Esophagus mucosa (tissue), 1 donor: ENCODE data around the gene SHISA4. TPM values are rescaled to one million over a fixed set of nuclear protein-coding genes. Genes with fewer than 3 reads are reported as not detected.
"Not testable (repeated sequence)": the region's sequence is repeated elsewhere in the genome, so short reads cannot be mapped to it uniquely, and the experiment has no call there.

ENCODE experiments used
- ATAC-seq: fragments of 200-7000 bp; cut with Tn5 transposase; one replicate; pipeline ENCODE4 v1.9.1; 2020
- total RNA-seq: library from RNA; stranded (reverse); gene quantifications from one replicate; pipeline ENCODE4 v1.2.4, GENCODE V29; 2023
- donor health status: DM: yes; HTN: yes; CAD: no.

Gene SHISA4, protein sequence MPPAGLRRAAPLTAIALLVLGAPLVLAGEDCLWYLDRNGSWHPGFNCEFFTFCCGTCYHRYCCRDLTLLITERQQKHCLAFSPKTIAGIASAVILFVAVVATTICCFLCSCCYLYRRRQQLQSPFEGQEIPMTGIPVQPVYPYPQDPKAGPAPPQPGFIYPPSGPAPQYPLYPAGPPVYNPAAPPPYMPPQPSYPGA
- total RNA-seq, result 1.2 TPM

DNA sequence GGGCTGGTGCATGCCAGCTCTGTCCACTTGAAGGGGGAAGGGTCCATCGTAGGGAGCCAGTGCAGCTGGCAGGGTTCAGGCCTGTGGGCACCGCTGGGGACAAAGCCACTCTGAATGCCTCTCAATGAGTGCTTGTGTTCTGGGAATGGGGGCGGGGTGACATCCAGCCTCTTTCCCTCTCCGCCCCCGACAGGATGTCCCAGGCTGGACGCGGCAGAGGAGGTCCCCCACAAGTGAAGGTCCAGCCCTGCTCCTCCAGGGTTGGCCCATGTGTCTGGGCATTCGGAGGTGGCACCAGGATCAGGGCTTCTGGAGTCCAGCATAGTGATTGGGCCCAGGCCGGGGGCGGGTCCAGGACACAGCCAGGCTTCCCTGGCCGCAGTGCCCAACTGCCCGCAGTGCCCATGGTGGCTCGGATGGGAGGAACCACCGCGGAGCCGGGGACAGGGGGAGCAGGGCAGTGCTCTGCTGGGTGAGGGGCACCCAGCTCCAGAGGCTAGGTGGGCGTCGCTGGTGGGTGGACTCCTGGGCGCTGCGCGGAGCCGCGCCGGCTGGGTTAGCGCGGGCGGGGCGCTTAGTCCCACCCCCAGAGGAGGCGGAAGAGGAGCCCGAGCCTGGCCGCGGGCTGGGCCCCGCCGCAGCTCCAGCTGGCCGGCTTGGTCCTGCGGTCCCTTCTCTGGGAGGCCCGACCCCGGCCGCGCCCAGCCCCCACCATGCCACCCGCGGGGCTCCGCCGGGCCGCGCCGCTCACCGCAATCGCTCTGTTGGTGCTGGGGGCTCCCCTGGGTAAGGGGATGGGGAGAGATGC lies at the start of gene SHISA4:
Gene SHISA4 (plus strand): TSS at position 617 of the 808 bp plus-strand sequence. CDS start 97 bp downstream, at position 714.
- peak; percentile 54 for ATAC-seq

DNA sequence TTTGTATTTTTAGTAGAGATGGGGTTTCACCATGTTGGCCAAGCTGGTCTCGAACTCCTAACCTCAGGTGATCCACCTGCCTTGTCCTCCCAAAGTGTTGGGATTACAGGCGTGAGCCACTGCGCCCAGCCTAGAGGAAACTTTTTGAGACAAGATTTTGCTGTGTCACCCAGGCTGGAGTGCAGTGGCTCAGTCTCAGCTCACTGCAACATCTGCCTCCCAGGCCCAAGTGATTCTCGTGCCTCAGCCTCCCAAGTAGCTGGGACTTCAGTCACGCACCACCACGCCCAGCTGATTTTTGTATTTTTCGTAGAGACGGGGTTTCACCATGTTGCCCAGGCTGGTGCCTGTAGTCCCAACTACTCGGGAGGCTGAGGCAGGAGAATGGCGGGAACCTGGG lies 49.6 kb upstream of the SHISA4 start:
- not testable (repeated sequence) for ATAC-seq

DNA sequence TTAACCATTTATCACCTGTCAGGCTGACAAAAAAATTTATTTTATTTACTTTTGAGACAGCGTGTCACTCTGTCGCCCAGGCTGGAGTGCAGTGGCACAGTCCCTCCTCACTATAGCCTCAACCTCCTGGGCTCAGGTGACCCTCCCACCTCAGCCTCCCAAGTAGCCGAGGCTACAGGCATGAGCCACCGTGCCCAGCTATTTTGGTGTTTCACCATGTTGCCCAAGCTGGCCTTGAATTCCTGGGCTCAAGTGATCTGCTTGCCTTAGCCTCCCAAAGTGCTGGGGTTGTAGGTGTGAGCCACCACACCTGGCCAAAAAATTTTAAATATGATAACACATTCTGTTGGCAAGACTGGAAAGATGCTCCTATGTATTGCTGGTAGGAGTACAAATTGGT lies 48.6 kb upstream of the SHISA4 start:
- ATAC-seq, result no peak

DNA sequence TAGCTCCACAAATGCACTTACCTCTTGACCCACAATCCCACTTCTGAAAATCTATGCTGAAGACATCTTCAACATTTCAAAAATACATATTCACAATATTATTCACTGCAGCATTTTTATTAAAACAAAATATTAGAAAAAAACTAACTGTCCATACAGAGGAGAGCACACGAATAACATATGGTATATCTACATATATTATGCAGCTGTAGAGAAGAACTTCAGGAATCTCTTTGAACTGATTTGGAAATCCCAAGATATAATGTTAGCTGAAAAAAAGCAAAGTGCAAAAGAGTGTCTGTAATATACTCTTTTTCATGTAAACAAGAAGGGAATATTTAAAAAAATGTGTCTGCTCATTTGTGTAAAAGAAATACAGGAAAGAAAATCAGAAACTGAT lies 48.2 kb upstream of the SHISA4 start:
- ATAC-seq, result no peak

DNA sequence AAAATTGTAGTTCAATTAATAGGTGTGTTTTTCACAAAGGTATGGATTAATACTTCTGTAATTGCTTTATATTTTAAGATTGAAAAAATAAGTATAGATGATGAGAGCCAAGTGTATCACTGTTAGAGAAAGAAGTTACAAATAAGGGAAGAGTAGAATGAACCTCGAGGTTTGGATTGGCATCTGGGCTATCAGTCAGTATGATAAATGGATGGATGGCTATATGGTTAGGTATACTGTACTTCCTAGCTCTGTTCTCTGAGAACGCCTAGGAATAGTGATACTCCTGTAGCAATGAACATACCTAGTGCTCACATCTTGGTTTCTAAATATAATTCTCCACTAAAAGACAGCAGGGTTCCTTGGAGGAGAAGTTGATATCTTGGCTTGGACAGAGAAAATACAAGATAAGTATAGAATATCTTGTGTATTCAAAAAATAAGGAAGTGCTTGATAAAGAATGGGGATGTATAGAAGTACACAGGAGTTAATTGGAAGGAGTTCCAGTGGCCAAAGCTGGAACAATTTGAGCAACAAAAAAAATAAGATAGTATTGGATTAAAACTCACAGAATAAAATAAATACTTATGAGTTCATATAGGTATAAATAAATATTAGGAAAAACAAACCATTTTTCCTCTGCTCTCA lies 47.3 kb upstream of the SHISA4 start:
- ATAC-seq, result no peak

DNA sequence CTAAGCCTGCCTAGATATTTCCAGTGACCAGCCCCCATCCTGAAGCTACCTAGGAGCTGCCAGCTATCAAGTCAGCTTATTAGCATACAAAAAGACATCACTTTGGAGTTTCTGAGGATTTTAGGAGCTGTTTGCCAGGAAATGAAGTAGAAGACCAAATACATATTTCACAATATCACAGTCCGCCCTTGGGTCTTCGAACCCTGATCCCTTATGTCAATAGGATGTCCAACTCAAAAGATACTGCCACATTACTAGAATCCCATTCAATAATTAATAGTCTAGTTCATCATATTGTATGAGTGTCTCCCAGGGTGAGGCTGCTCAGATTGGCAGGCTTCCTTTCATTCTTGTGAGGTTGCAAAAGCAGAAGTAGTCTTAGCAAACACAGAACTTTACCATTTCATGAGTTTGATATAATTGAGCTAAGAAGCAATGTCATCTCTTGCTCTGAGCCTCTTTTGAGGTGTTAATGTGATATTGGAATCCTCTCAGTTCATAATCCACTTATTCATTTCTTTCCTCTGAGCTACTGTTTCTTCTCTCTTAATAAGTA lies 46.1 kb upstream of the SHISA4 start:
- no peak for ATAC-seq

DNA sequence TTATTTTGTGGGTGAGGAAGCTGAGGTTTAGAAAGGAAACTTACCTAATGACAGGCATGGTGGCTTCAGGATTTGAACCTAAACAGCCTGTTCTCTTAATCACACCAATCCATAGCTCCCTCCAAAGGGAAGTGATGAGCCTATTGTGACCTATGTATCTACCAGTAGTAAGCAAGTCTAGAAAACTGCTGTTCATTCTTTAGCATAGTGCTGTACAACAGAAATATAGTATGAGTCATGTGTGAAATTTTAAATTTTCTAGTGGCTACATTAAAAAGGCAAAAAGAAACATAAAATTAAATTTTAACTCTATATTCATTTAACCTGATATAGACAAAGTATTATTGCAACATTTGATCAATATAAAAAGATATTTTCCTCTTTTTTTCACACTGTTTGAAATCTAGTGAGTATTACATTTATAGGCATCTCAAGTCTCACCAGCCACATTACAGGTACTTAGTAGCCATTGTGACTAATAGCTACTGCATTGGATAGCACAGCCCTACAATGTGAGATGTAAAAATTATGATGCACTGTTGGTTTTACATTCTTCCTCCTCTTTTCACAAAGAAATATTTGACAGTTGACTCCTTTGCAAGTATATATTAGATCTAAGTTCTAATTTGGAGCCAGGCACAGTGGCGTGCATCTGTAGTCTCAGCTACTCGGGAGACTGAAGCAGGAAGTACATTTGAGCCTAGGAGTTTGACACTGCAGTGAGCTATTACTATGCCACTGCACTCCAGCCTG lies 43.2 kb upstream of the SHISA4 start:
- ATAC-seq, result no peak

DNA sequence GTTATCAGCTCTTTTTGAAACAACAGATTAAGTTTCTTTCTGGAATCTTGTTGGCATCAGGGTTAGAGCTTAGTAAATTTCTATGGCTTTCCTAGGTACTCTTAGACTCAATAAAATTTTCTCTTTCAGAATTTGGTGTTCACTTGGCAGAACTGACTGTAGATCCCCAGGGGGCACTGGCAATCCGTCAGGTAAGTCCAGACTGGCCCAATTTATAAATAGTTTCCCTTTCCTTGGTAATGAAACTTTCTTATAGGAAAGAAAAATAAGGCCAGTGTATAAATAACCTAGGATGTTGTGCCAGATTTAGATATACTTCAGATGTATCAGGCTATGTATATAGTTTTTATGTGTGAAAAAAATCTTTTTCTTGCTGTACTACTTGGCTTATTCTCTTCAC lies 41.5 kb upstream of the SHISA4 start:
- ATAC-seq, result no peak

DNA sequence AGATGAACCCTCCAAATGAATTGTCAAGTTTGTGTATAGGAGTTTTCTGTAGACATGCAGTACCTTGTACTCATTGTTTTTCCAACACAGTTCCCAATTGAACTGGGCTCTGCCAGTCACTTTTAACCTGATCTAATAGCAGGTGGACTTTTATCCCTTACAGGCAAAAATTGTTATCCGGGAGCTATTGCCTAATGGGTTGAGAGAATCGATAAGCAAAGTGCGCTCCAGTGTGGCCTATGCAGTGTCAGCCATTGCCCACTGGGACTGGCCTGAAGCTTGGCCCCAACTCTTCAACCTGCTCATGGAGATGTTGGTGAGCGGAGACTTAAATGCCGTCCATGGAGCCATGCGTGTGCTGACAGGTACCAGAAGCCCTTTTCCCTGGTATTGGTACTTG lies 40.5 kb upstream of the SHISA4 start:
- no peak for ATAC-seq

DNA sequence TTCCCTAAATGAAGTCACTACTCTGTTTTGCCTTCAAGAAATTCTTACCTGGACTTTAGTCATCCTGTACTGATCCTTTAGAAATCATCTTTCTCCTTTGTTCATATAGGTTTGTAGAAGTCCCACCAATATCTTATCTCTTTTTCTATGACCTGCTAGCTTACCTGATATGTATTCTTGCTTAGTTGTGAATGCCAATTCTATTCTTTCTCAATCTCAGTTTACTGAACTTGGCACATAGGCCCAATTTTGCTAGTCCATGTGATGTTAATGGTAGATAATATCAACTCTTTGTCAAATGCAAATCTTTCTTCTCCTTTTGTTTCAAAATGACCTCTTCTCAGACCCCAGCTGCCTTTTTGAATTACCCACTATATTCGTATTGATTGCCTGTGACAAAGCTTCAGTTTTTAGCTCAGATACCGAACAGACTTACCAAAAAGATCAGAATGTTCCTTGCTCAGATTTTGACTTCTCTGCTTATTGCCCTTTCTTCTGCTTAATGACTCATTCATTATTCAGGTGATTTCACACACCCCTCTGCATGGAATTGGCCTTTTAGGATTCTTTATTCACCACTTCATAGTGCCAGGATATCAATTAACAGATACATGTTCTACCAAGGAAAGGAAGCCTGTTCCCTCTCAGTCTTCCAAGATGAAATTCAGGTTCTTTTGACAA lies 39.2 kb upstream of the SHISA4 start:
- no peak for ATAC-seq

DNA sequence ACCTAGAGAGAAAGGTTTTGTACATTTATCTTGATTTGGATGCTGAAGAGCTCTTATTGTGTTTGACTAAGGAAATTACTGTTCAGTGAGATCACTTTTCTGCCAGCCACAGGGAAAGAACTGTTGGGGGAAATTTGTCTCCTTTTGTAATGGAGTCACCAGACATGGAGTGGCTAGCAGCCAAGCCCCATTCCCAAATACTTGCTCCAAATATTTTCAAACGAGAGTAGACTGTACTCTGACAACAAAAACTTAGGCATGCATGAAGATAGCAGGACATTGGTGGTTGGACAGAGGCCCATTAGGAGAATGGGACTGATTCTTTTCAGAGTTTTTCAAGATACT lies 38.7 kb upstream of the SHISA4 start:
- no peak for ATAC-seq

DNA sequence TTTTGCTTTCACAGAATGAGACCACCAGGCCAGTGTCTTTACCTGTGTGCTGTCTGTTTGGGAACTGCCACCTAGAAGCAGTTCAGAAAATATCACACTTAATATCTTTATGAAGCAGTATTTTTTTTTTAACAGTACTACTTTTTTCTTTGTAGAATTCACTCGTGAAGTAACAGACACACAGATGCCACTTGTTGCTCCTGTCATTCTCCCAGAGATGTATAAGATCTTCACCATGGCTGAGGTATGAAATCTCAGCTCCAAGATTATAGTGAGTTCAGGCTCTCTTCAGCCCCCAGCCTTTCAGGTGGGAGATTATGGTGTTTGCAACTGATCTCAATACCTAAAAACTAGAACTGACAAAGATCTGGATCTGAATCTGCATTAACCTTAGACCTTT lies 36.7 kb upstream of the SHISA4 start:
- ATAC-seq, result no peak

DNA sequence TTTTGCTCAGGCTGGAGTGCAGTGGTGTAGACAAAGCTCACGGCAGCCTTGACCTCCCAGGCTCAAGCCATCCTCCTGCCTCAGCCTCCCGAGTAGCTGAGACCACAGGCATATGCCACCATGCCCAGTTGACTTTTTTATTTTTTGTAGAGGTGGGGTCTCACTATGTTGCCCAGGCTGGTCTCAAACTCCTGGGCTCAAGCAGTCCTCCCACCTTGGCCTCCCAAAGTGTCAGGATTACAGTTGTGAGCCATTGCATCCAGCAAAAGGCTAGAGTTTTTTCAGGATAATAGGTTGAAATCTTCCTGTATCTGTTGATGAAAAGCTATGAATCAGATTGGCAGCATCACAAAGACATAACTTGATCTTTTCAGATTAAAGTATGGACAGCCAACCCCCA lies 32.0 kb upstream of the SHISA4 start:
- not testable (repeated sequence) for ATAC-seq

DNA sequence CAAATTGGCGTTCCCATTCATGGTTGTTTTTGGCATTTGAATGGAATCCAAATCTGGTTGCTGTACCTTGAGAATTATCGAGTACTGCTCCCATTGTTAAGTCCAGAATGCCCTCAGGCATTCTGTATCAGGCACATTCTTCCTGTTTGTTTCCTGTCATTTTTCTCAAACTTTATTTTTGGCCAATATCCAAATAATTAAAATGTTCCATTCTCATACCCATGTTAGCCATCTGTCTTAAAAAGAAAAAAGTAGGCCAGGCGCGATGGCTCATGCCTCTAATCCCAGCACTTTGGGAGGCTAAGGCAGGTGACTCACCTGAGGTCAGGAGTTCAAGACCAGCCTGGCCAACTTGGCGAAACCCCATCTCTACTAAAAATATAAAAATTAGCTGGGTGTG lies 29.3 kb upstream of the SHISA4 start:
- no peak for ATAC-seq

DNA sequence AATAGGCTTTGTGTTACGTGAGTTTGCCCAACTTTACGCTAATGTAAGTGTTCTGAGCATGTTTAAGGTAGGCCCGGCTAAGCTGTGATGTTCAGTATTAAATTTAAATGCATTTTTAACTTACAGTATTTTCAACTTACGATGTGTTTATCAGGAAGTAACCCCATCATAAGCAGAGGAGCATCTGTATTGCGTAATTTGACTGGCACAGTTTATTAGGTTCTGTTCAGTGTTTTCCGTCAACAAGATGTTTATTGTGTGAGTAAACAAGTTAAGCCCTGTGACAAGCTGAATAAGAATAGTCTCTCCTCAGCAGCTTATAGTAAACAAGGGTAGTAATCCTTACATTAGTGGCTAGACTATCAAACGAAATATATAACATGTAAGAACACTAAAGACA lies 27.2 kb upstream of the SHISA4 start:
- ATAC-seq, result no peak

DNA sequence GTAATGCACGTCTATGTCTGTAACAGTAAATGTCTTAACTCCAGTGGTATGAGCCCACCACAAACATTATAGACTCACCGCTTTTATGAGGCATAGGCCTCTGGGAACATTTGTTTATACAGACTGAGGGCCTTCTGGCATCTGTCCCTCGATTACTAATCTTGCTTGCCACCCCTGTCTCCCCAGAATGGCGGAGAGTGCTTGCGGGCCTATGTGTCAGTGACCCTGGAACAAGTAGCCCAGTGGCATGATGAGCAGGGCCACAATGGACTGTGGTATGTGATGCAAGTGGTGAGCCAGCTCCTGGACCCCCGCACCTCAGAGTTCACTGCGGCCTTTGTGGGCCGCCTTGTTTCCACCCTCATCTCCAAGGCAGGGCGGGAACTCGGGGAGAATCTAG lies 18.3 kb upstream of the SHISA4 start:
- ATAC-seq, result no peak

DNA sequence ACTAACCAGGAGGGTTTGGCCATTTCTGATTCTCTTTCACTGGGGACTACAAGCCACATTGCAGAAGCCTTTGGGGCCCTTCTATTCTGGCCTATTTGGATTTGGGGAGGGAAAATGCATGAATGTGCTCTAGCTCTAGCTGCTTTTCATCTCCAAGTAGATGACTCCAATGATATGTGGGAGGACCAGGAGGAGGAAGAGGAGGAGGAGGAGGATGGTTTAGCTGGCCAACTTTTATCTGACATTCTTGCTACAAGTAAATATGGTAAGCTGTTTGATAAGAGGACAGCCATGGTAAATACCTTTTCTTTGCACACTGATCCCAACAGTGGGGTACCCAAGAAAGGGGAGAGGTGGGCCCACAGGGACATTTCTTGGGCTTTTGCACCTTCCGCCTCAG lies 14.0 kb upstream of the SHISA4 start:
- no peak for ATAC-seq

DNA sequence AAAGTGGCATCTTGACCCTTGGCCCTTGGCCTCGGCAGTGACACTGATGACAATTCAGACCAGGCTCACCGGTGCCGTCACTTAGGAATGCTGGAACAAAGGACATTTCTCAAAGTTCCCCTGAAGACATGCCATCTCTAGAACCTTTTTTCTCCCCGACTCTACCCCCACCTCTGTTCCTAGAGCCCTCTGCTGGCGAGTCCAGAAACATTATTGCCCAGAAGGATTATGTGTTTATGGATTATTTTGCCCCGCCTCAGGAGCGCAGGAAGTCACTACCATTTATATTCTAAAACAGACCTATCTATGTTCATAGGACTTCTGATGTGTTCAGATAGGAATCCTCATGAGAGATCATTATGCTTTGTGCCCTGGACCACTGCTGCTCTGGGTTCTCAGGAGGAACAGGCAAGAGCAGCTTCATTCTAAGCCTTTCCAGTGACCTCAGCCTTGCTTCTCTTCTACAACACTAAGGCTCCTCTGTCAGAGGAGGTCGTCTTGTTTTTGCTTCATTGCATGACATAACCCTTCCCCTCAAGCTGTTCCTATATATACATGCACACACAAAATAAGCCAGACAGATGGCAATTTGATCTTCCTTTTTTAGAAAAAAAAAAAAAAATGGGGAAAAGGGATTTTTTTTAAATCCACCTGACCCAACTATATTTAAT lies 12.4 kb upstream of the SHISA4 start:
- no peak for ATAC-seq

DNA sequence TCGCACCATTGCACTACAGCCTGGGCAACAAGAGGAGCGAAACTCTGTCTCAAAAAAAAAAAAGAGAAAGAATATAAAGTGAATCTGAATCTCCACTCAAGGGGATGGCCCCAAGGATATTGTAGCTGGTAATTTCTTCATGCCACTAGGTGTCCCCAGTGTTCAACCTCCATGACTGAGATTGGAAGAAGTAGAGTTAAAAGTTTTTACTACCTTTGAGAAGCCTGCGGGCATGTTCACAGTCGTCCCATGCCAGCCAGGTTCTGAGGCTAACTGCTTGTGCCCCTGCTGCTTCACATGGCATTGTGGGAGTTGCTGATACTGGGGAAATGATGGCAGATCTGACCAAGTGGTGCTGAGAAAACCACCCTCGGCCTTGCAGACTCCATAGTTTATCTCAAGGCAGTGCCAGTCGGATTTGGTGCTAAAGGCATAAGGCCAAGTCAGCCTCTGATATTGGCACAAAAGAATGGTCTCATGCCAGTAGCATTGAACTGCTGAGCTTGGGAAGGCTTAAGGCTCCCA lies 10.8 kb upstream of the SHISA4 start:
- ATAC-seq, result peak; percentile 44

DNA sequence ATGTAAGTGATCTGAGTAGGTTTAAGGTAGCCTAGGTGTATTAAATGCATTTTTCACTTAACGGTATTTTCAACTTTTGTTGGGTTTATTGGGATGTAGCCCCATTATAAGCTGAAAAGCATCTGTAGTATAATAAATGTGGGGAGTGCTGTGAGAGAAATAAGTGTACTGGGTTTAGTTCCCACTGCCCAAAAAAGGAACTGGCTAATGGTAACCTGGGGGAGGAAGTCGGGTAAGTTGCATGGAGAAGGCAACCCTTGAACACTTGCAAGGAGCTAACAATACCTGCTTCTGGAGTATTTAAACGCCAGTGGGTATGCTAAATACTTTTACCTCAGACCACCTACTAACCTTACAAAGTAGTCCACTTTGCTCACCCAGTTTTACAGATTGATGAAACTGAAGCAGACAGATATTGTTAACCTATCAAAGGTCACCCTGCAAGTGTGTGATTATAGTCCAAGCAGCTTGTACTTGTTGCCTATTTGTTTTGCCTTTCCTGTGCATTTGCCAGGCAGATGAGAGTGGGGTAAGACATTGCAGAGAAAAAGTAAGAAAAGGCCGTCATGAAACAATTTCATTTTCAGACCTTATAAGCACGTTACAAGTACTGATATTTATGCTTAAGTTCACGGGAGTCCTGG lies 7.6 kb upstream of the SHISA4 start:
- ATAC-seq, result no peak

DNA sequence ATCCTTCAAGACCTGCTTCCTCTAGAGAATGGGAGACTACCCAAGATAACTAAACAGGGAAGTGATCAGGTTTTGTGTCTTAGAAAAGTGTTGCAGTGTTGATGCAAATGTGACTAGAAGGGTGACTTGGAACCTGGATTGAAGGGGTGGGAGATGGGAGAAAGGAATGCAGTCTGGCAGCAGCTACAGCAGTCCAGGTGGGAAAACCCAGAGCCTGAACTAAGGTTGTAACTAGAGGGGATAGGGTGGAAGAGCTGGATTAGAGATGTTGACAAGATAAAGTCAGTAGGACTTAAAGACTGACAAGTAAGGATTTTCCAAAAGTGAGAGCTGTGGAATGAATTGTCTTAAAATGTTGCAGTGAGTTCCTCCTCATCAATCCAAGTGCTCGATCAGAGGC lies 7.1 kb upstream of the SHISA4 start:
- ATAC-seq, result no peak
